G401.6 (cell line): ENCODE results near the gene RIPOR1.

Experiments
- FAIRE-seq: peaks from 2 replicates; lab custom pipeline; 2012; peaks lifted over from hg19 to GRCh38; lab: Jason Lieb, UNC

RIPOR1 gene

DNA sequence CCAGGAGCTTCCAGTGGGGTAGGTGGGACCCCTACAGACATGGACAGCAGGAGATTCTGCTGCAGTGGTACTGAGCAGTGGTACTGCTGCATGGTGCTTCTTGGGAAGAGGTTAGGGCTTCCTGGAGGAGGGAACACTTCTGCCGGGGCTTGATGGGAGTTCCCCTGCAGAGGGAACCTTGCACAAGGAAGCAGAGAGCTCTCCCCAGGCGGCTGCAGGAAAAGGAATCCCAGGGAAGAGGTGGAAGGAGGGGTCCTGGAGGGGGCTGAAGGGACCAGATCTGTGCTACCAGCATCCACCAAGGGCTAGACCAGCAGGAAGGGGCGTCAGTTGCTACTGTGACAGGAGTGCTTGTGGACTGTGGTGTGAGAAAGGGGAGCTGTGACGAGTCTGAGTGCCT, 10.6 kb downstream of the RIPOR1 start:
- FAIRE-seq = no peak

DNA sequence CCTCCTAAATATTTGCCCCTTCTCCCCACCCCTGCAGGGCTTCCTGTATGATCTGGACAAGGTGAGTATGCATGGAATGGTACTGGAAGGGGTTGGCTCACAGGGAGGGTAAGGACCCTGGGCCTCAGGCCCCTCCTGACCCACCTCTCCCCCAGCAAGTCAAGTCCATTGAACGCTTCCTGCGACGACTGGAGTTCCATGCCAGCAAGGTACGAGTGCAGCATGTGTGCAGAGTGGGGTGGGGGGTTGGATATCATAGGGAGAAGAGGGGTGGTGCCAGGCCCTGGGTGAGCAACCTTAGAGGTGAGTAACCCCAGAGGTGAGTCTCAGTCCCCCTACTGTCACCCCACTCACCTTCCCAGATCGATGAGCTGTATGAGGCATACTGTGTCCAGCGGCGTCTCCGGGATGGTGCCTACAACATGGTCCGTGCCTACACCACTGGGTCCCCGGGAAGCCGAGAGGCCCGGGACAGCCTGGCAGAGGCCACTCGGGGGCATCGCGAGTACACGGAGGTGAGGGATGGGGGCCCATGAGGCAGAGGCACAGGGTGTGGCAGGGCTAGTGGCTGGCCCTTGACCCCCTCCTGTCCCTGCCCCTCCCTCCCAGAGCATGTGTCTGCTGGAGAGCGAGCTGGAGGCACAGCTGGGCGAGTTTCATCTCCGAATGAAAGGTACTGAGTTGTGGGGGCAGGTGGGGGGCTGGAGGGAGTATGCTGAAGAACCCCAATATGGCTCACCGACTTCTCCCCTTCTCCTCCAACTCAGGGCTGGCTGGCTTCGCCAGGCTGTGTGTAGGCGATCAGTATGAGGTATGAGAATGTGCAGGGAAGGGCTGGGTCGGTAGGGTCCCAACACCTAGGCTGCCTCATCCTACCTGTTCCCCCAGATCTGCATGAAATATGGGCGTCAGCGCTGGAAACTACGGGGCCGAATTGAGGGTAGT, 11.3 kb downstream of the RIPOR1 start:
- no peak for FAIRE-seq

DNA sequence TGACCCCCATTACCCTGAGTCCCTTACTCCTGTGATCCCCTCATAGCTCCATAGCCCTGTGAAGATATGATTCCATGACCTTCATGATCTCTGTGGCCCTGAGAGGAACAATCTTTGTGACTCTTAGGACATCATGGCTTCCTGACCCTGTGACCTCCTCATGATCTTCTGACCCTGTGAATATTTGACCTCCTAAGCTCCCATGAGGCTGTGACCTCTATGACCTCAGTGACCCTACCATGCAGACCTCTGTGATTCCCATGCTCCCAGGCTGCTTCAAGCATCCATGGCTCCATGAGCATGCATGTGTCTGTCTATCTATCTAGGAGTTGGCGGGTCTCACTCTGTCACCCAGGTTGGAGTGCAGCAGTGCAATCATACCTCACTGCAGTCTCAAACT, 12.1 kb downstream of the RIPOR1 start:
- FAIRE-seq = no peak

DNA sequence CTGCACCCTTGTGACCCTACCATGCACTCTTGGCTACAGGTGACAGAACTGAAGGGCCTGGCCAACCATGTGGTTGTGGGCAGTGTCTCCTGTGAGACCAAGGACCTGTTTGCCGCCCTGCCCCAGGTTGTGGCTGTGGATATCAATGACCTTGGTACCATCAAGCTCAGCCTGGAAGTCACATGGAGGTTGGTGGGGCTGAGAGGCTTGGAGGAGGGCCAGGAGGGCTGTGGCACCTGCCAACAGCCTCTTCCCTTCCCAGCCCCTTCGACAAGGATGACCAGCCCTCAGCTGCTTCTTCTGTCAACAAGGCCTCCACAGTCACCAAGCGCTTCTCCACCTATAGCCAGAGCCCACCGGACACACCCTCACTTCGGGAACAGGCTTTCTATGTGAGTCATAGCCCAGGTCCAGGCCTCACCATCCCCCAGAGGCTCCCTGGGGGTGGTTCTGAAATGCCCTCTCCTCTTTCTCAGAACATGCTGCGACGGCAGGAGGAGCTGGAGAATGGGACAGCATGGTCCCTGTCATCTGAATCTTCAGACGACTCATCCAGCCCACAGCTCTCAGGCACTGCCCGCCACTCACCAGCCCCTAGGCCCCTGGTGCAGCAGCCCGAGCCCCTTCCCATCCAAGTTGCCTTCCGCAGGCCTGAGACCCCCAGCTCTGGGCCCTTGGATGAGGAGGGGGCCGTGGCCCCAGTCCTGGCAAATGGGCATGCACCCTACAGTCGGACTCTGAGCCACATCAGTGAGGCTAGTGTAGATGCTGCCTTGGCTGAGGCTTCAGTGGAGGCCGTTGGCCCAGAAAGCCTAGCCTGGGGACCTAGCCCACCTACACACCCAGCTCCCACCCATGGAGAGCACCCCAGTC, 13.0 kb downstream of the RIPOR1 start:
- FAIRE-seq = no peak

DNA sequence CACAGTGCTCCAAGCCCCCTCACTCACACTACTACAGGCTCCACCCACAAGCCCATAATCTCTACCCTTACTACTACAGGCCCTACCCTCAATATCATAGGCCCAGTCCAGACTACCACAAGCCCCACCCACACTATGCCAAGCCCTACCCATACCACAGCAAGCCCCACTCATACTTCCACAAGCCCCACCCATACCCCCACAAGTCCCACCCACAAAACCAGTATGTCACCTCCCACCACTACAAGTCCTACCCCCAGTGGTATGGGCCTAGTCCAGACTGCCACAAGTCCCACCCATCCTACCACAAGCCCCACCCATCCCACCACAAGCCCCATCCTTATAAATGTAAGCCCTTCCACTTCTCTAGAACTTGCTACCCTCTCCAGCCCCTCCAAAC, 13.8 kb downstream of the RIPOR1 start:
- no peak for FAIRE-seq

DNA sequence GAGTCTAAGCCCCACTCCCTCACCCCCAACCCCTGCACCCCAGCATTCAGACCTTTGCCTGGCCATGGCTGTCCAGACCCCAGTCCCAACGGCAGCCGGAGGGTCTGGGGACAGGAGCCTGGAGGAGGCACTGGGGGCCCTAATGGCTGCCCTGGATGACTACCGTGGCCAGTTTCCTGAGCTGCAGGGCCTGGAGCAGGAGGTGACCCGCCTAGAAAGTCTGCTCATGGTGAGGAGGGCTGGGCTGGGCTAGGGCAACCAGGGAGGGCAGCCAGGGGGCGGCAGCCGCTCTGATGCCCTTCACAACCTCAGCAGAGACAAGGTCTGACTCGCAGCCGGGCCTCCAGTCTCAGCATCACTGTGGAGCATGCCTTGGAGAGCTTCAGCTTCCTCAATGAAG, 14.4 kb downstream of the RIPOR1 start:
- FAIRE-seq = no peak

DNA sequence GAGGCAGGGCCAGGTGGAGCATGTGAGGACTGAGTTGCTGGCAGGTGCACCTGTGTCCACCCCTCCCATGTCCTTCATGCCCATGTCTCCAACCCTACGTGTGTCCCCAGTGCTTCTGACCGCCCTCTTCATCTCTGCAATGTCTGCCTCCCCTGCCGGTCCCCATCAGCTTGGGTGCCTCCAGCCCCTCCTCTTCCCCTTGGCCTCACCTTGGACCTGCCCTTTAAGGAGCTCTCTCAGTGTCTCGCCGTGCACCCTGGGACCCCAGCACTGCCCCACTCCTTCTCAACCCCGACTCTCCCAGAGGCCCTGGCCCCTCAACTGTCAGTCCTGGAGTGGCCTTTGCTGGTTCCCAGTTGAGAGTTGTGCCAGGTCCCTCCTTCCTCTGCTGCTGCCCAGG, 15.0 kb downstream of the RIPOR1 start:
- FAIRE-seq = no peak

DNA sequence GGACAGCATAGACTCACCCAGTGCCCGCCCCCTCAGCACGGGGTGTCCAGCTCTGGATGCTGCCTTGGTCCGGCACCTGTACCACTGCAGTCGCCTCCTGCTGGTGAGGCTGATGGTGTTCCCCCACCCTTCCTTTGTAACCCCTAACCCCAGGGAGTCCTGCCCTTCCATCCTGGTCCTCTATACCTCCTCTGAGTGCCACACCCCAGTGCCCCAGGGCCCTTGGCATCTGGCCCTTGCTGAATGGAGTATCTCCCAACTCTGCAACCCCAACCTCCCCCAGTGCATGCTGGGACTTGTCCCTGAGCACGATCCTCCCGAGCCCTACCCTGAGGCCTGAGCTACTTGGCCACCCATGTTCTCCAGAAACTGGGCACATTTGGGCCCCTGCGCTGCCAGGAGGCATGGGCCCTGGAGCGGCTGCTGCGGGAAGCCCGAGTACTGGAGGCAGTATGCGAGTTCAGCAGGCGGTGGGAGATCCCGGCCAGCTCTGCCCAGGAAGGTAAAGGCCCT, 15.8 kb downstream of the RIPOR1 start:
- FAIRE-seq = no peak

DNA sequence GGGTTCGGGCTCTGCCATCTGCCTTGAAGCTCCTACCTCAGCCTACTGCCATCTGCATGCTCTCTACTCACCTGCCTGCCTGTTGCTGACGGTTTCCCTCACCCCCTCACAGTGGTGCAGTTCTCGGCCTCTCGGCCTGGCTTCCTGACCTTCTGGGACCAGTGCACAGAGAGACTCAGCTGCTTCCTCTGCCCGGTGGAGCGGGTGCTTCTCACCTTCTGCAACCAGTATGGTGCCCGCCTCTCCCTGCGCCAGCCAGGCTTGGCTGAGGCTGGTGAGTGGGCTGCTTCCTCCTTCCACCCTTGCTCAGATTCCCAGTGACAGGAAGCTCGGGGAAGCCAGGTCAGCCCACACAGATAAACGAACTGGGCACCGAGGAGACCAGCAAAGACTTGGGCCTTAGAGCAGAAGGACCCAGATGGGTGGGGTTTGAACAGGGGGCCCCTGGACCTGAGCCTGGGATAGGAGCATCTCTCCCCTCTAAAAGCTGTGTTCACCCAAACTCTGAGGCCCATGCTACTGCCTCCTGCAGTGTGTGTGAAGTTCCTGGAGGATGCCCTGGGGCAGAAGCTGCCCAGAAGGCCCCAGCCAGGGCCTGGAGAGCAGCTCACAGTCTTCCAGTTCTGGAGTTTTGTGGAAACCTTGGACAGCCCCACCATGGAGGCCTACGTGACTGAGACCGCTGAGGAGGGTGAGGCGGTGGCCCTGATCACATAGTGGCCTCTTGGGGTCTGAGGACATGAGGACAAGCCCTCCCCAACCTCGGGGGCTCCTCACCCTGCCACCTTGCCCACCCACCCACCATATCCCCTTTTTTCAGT, 16.4 kb downstream of the RIPOR1 start:
- no peak for FAIRE-seq

DNA sequence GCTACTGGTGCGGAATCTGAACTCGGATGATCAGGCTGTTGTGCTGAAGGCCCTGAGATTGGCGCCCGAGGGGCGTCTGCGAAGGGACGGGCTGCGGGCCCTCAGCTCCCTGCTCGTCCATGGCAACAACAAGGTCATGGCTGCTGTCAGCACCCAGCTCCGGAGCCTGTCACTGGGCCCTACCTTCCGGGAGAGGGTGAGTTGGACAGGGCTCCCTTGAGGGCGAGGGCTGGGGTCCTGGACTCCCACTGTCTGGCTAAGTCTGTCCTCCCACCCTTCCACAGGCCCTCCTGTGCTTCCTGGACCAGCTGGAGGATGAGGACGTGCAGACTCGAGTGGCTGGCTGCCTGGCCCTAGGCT, 17.0 kb downstream of the RIPOR1 start:
- FAIRE-seq = no peak

DNA sequence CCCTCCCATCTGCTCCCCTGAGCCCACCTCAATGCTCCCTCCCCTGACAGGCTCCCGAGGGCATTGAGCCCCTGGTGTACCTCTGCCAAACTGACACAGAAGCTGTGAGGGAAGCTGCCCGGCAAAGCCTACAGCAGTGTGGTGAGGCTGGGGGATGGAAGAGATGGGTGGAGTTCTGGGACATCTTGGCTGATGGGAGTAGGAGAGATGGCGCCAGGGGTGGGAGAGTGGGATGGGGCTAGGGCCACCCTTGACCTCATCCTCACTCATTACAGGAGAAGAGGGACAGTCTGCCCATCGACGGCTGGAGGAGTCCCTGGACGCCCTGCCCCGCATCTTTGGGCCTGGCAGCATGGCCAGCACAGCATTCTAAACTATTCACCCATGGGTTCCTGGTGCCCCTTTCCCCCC, 17.5 kb downstream of the RIPOR1 start:
- no peak for FAIRE-seq

DNA sequence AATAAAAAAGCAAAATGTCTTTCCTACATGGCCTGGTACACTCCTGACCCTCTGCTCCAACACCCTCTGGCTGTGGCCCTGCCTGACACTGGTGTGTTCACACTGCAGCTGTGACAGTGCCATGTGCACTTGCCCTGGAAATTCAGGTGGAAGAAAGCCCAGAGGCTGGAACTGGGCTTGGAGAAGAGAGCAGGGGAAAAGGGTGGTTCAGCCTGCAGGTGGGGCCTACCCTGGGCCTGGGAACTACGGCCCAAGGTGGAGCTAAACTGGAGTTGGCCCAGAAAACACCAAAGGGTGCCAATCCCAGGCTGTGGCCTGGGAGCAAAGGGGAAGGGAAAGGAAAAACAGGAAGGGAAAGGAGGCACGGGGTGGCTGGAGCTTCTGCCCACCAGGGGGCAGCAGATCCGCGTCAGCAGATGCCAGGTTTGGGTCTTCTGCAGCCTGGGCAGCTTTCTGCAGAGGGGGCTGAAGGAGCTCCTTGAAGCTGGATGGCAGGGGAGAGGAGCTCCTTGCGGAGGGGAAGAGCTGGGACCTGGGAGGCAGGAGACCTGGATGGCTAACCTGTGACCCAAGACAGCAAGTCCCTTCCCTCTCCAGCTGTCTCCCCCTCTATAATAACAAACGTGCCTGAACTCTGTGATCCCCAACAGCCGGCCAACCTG, 18.3 kb downstream of the RIPOR1 start:
- FAIRE-seq = peak; percentile 78

DNA sequence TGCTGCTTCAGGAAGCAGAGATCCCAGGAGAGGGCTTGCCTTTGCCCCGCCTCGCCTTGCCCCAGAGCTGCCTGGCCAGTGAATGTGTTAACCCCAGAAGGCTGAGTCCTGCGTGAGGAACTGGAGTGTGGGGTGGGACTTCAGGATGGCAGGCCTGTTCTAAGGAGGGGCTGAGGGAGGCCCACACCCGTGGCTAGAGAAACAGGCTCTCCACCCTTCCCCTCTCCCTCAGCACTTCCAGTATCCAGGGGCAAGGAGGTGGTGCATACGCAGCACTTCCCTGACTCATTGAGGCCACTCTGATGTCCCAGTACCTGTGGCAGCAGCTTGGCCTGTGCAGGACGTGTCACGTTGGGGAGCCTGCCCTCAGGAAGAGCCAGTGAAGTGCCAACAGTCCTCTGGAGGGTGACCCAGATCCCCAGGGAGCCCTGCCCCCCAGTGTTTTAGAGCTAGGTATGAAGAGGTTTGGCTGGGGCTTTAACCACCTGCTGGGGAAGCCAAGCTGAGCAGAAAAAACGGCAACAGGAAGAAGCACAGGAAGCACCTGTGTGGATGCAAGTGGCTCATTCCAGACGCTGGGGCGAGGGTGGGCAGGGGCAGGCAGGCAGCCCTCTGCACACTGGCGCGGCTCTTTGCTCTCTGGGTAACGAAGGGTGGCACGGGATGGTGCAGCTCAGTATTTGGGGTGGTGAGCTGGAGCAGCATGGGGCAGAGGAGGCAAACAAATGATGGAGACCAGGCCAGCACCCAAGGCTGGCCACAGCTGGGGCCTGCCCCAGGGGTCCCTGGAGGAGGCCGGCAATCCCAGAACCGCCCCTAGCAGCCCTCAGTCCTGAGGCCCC, 19.0 kb downstream of the RIPOR1 start:
- no peak for FAIRE-seq

DNA sequence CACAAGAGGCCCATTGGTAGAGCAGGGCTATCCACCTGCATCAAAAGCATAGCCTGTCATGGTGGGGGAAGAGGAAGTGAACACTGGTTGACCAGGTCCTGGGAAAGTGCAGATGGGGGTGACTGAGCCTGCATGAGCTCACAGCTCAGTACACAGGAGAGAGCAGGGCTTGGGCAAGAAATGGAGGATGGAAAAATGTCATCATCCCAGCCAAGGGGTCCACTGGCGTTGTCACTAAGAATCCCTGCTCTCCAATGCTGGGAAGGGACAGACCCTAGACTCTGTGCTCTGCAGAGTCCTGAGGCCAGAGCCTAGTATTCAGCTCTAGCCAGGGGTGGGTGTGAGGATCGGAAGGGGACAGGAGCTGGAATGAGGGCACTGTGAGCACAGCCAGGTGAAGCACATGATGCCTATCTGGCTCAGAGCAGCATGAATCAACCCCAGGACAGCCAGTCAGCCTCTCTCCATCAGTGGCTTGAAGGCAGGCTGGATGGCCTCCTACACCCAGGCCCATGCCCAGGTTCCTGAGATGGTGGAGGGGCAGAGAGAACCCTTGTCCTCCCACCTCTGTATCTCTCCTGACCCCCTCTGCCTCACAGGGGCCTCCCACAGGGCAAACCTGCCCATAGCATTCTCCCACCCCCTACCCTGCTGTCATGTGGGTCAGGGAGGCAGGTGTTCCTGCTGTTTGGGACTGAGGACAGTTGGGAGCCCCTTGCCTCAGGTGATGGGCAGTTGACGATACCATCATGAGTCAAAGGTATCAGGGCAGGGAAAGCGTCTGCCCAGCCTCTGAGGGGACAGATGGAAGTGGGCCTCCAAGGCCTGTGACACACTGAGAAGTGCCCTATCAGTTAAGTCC, 19.9 kb downstream of the RIPOR1 start:
- FAIRE-seq = no peak

DNA sequence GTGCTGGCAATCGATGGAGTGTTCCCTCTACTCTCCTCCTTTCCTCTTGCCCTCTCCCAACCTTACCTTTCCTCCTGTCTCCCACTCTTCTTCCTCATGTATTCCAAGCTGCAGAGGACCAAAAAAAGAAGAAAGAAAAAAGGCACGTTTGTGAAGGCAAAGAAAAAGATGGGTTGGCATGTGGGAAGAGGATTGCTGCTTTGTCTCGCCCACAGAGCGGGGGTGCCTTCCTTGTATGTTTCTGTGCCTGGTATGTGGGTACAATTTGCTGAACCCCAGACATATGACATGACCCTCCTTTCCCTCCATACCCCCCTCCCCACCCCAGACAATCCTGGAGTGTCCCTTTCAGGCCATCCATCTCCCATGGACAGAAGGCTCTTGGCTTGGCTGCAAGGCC, 20.6 kb downstream of the RIPOR1 start:
- FAIRE-seq = no peak

DNA sequence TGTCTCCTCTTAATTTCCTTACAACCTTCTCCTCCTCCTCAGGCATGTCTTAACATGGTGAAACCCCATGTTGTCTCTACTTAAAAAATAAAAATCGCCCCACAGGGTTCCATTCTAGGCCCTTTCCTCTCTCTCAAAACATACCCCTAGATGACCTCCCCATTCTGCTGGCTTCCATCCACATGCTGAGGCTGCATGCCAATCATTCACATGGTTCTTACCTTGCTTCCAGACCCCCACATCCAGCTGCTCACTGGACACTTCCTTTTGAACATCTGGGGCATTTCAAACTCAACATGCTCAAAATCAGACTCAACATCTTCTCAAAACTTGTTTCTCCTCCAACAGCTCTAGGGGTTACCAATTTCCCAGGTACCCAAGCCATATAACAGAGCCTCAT, 21.3 kb downstream of the RIPOR1 start:
- FAIRE-seq = no peak

DNA sequence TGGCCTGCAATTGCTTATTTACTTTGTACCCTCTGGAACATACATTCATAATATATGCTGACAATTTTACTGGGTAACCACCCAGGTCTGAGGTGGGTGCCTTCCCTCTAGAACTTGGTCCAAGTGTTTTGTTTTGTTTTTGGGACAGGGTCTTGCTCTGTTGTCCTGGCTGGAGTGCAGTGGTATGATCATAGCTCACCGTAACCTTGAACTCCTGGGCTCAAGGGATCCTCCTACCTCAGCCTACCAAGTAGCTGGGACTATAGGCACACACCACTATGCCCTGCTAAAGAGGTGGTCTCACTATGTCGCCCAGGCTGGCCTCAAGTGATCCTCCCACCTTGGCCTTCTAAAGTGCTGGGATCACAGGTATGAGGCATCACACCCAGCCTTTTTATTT, 22.5 kb downstream of the RIPOR1 start:
- FAIRE-seq = no peak

DNA sequence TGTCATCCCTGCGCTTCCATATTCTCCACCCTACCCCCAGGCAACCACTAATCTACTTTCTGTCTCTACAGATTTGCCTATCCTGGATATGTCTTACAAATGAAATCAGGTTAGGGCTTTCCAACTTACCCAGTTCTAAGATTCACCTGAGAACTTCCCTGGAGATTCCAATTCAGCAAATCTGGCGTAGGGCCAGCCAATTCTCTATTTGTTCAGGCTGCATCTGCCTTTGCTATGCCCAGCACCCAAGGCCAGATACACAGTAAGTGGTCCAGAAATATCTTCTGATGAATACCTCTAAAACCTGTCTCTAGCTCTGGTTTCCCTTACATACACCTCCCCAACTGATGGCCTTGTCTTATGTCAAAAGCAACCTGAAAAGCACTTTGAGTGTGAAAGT, 23.3 kb downstream of the RIPOR1 start:
- no peak for FAIRE-seq

DNA sequence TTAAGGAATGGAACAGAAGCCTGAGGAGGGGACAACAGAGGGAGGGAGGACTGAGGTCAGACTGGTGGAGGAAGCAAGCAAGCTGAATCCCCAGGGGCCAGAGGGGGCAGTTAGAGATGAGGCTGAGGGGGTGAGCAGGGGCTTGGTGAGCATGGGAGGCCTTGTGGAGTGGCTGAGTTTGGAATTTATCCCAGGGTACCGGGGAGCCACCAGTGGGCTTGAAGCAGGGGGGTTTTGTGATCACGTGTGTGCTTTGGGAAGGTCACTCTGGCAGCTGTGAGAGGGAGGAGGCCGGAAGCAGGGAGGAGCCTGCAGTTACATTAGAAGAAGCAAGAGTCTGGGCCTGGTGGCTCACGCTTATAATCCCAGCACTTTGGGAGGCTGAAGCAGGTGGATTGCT, 23.8 kb downstream of the RIPOR1 start:
- no peak for FAIRE-seq

DNA sequence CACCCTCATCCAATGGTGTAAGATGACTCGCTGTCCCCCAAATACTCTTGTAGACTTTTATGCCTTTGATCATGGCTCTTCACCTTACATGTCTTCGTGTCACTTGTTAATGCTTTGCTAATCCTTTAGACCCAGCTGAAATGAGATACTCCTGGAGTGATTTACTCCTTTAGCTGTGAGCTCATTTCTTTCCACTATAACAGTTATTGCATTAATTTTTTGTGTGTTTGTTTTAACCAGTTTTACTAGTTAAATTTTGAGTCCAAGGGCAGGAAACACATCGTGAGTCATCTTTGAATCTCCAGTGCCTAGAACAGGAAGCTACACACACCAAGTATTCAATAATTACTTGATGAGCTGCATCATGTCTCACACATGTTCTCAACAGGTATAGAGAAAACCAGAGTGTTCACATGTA, 27.2 kb downstream of the RIPOR1 start:
- FAIRE-seq = no peak
